ENCODE measurements around the gene ZMYM5.
"Not testable (repeated sequence)": the region's sequence is repeated elsewhere in the genome, so short reads cannot be mapped to it uniquely, and the experiment has no call there.

Gene ZMYM5

GRCh38 chr13:19794631-19795030, 68.8 kb downstream of the ZMYM5 start:
- Histone ChIP-seq H3K27ac (ENCODE audit: low read depth, low read length) (no peak overlapping the region), H3K9me3 (ENCODE audit: control insufficient read depth in 1 of 2, low read length in 2 of 2) (no peaks in the 10 kb centered on the region), H3K4me1 (ENCODE audit: control insufficient read depth in 1 of 2, insufficient read depth in 2 of 2, low read length in 2 of 2) (no peaks in the 10 kb centered on the region), H3K4me3 (ENCODE audit: low read depth in 1 of 2, low read length in 2 of 2) (no peak overlapping the region), H3K36me3 (ENCODE audit: control insufficient read depth in 1 of 2, insufficient read depth in 2 of 2, low read length in 2 of 2) (no peaks in the 10 kb centered on the region), H3K27me3 (ENCODE audit: control insufficient read depth in 1 of 2, insufficient read depth in 2 of 2, low read length in 2 of 2) (no peaks in the 10 kb centered on the region), H3K9ac (ENCODE audit: low read depth in 1 of 2, low read length in 2 of 2) (no peak overlapping the region)

- Histone ChIP-seq H3K9me3 (ENCODE audit: control insufficient read depth in 1 of 2, low read length in 2 of 2) (no peaks in the 10 kb centered on the region), H3K4me3 (ENCODE audit: low read depth in 1 of 2, low read length in 2 of 2) (no peak overlapping the region), H3K27ac (ENCODE audit: low read depth, low read length) (no peak overlapping the region), H3K9ac (ENCODE audit: low read depth in 1 of 2, low read length in 2 of 2) (no peak overlapping the region), H3K4me1 (ENCODE audit: control insufficient read depth in 1 of 2, insufficient read depth in 2 of 2, low read length in 2 of 2) (no peaks in the 10 kb centered on the region), H3K27me3 (ENCODE audit: control insufficient read depth in 1 of 2, insufficient read depth in 2 of 2, low read length in 2 of 2) (no peaks in the 10 kb centered on the region), H3K36me3 (ENCODE audit: control insufficient read depth in 1 of 2, insufficient read depth in 2 of 2, low read length in 2 of 2) (no peaks in the 10 kb centered on the region)
Measured at GRCh38 chr13:19791953-19792537, 71.4 kb downstream of the ZMYM5 start.

- Histone ChIP-seq H3K4me3 (ENCODE audit: low read depth in 1 of 2, low read length in 2 of 2) (peak within 1 kb of the TSS; percentile 99), H3K27ac (ENCODE audit: low read depth, low read length) (peak within 1 kb of the TSS; percentile 94), H3K9ac (ENCODE audit: low read depth in 1 of 2, low read length in 2 of 2) (peak within 1 kb of the TSS; percentile 96 to 100)
- not testable (repeated sequence) for H3K9me3 ChIP-seq (ENCODE audit: control insufficient read depth in 1 of 2, low read length in 2 of 2); H3K4me1 ChIP-seq (ENCODE audit: control insufficient read depth in 1 of 2, insufficient read depth in 2 of 2, low read length in 2 of 2); H3K27me3 ChIP-seq (ENCODE audit: control insufficient read depth in 1 of 2, insufficient read depth in 2 of 2, low read length in 2 of 2); H3K36me3 ChIP-seq (ENCODE audit: control insufficient read depth in 1 of 2, insufficient read depth in 2 of 2, low read length in 2 of 2)
Measured at GRCh38 chr13:19782727-19783682, 80.4 kb downstream of the ZMYM5 start, which contains the start of gene PSPC1. Gene PSPC1, minus strand, starts transcription at chr13:19782945. Its CDS starts 188 bp downstream, at chr13:19782757.

GRCh38 chr13:19782049-19782726, 81.3 kb downstream of the ZMYM5 start:
- peak overlapping the region; percentile 96 to 100 for H3K9ac ChIP-seq (ENCODE audit: low read depth in 1 of 2, low read length in 2 of 2)
- peak overlapping the region; percentile 99 for H3K4me3 ChIP-seq (ENCODE audit: low read depth in 1 of 2, low read length in 2 of 2)
- no peaks in the 10 kb centered on the region for H3K9me3 ChIP-seq (ENCODE audit: control insufficient read depth in 1 of 2, low read length in 2 of 2)
- peak overlapping the region; percentile 94 for H3K27ac ChIP-seq (ENCODE audit: low read depth, low read length)
- H3K36me3 ChIP-seq (ENCODE audit: control insufficient read depth in 1 of 2, insufficient read depth in 2 of 2, low read length in 2 of 2): no peaks in the 10 kb centered on the region
- no peaks in the 10 kb centered on the region for H3K27me3 ChIP-seq (ENCODE audit: control insufficient read depth in 1 of 2, insufficient read depth in 2 of 2, low read length in 2 of 2)
- no peaks in the 10 kb centered on the region for H3K4me1 ChIP-seq (ENCODE audit: control insufficient read depth in 1 of 2, insufficient read depth in 2 of 2, low read length in 2 of 2)

- Histone ChIP-seq H3K27me3 (ENCODE audit: control insufficient read depth in 1 of 2, insufficient read depth in 2 of 2, low read length in 2 of 2) (no peaks in the 10 kb centered on the region), H3K9me3 (ENCODE audit: control insufficient read depth in 1 of 2, low read length in 2 of 2) (no peaks in the 10 kb centered on the region), H3K27ac (ENCODE audit: low read depth, low read length) (no peak overlapping the region), H3K4me1 (ENCODE audit: control insufficient read depth in 1 of 2, insufficient read depth in 2 of 2, low read length in 2 of 2) (no peaks in the 10 kb centered on the region), H3K4me3 (ENCODE audit: low read depth in 1 of 2, low read length in 2 of 2) (peak overlapping the region; percentile 99), H3K9ac (ENCODE audit: low read depth in 1 of 2, low read length in 2 of 2) (peak overlapping the region; percentile 96 to 100), H3K36me3 (ENCODE audit: control insufficient read depth in 1 of 2, insufficient read depth in 2 of 2, low read length in 2 of 2) (no peaks in the 10 kb centered on the region)
Measured at GRCh38 chr13:19781526-19781925, 81.9 kb downstream of the ZMYM5 start.

- not testable (repeated sequence) for H3K9me3 ChIP-seq (ENCODE audit: control insufficient read depth in 1 of 2, low read length in 2 of 2); H3K36me3 ChIP-seq (ENCODE audit: control insufficient read depth in 1 of 2, insufficient read depth in 2 of 2, low read length in 2 of 2); H3K4me1 ChIP-seq (ENCODE audit: control insufficient read depth in 1 of 2, insufficient read depth in 2 of 2, low read length in 2 of 2); H3K27me3 ChIP-seq (ENCODE audit: control insufficient read depth in 1 of 2, insufficient read depth in 2 of 2, low read length in 2 of 2); H3K27ac ChIP-seq (ENCODE audit: low read depth, low read length)
- H3K9ac ChIP-seq (ENCODE audit: low read depth in 1 of 2, low read length in 2 of 2): peak overlapping the region in 1 of 2 donors; percentile 96
- H3K4me3 ChIP-seq (ENCODE audit: low read depth in 1 of 2, low read length in 2 of 2): peak overlapping the region; percentile 99
Measured at GRCh38 chr13:19780753-19781418, 82.6 kb downstream of the ZMYM5 start.
